H1 (cell line): ENCODE measurements around the gene TCAF1. TPM values are rescaled to one million over a fixed set of nuclear protein-coding genes. Genes with fewer than 3 reads are reported as not detected.

ENCODE experiments used
- CTCF ChIA-PET: fragments of 300-600 bp; sonication (Branson Sonifier 250); formaldehyde crosslinking; loops from one replicate; lab custom pipeline; 2021; ENCODE audit not compliant: partially characterized antibody; lab: Charles Lee
- POLR2A ChIA-PET: fragments of 300-600 bp; sonication (Branson Sonifier 250); formaldehyde crosslinking; loops from one replicate; lab custom pipeline; 2021; ENCODE audit warnings: inconsistent platforms; ENCODE audit not compliant: partially characterized antibody; lab: Charles Lee
- DNase-seq, 2 experiments: peaks; one replicate each; pipeline versions ENCODE4 v3.0.0 to v3.0.0-alpha.2; 2010 to 2022; ENCODE audit warnings: low spot score in 2 of 2, low read depth in 1 of 2, mixed read lengths in 1 of 2
- FAIRE-seq: peaks from 2 replicates; lab custom pipeline; 2011; peaks lifted over from hg19 to GRCh38; lab: Jason Lieb, UNC
- H2AFZ ChIP-seq: 2 replicates; pipeline ENCODE4 v1.8.1; 2012; ENCODE audit warnings: low read length, inconsistent platforms
- H2AK5ac ChIP-seq: 2 replicates; pipeline ENCODE4 v1.6.1; 2013; ENCODE audit warnings: low read depth, low read length
- H2BK120ac ChIP-seq: replicated peaks from 2 replicates; pipeline ENCODE3; 2013; ENCODE audit warnings: low read depth, low read length, inconsistent platforms
- H2BK12ac ChIP-seq: 2 replicates; pipeline ENCODE4 v1.6.1; 2013; ENCODE audit warnings: low read depth, low read length
- H2BK15ac ChIP-seq: 2 replicates; pipeline ENCODE4 v1.6.1; 2013; ENCODE audit warnings: low read length
- H2BK20ac ChIP-seq: 2 replicates; pipeline ENCODE4 v1.6.1; 2013; ENCODE audit warnings: low read length
- H2BK5ac ChIP-seq: 2 replicates; pipeline ENCODE4 v1.6.1; 2013; ENCODE audit warnings: low read depth, low read length
- H3K14ac ChIP-seq: 2 replicates; pipeline ENCODE4 v1.6.1; 2013; ENCODE audit warnings: inconsistent platforms; ENCODE audit not compliant: insufficient read length
- H3K18ac ChIP-seq: 2 replicates; pipeline ENCODE4 v1.6.1; 2013; ENCODE audit warnings: low read length; ENCODE audit errors: extremely low read depth
- H3K23ac ChIP-seq: 2 replicates; pipeline ENCODE4 v1.6.1; 2013; ENCODE audit warnings: inconsistent platforms; ENCODE audit not compliant: insufficient read length
- H3K23me2 ChIP-seq: 2 replicates; pipeline ENCODE4 v1.6.1; 2013; ENCODE audit warnings: low read depth, low read length
- H3K27ac ChIP-seq: 2 replicates; pipeline ENCODE4 v1.6.1; 2011; ENCODE audit warnings: low read depth, low read length, inconsistent platforms
- H3K27me3 ChIP-seq, 4 experiments: replicated peaks in 1 of 4; 1 replicate in 1 of 4; 2 replicates in 3 of 4; pipeline versions ENCODE4 v1.6.1 to v1.8.1; 2011 to 2013; ENCODE audit warnings: low read length in 3 of 4, mild to moderate bottlenecking in 3 of 4, inconsistent platforms in 2 of 4, mixed read lengths in 2 of 4, moderate library complexity in 1 of 4; ENCODE audit not compliant: control insufficient read depth in 3 of 4, insufficient read depth in 3 of 4; ENCODE audit errors: extremely low read depth in 1 of 4
- H3K36me3 ChIP-seq, 4 experiments: 2 replicates each; pipeline versions ENCODE4 v1.6.1 to v1.8.1; 2011 to 2013; ENCODE audit warnings: mild to moderate bottlenecking in 4 of 4, low read length in 3 of 4, moderate library complexity in 2 of 4, control low read depth in 1 of 4, inconsistent platforms in 1 of 4; ENCODE audit not compliant: insufficient read depth in 4 of 4, control insufficient read depth in 2 of 4
- H3K4ac ChIP-seq: replicated peaks from 2 replicates; pipeline ENCODE3; 2013; ENCODE audit warnings: low read length, low read depth, mixed read lengths, inconsistent platforms; ENCODE audit not compliant: insufficient read length
- H3K4me1 ChIP-seq, 4 experiments: replicated peaks in 1 of 4; 1 replicate in 1 of 4; 2 replicates in 3 of 4; pipeline versions ENCODE4 v1.6.1 to v1.8.1; 2011 to 2013; ENCODE audit warnings: low read length in 3 of 4, inconsistent platforms in 2 of 4, mixed read lengths in 1 of 4; ENCODE audit not compliant: insufficient read depth in 4 of 4, control insufficient read depth in 3 of 4
- H3K4me2 ChIP-seq, 2 experiments: 2 replicates each; pipeline versions ENCODE4 v1.6.1 to v1.8.1; 2011 to 2013; ENCODE audit warnings: low read depth in 2 of 2, low read length in 2 of 2, control low read depth in 1 of 2, inconsistent platforms in 1 of 2, mild to moderate bottlenecking in 1 of 2; ENCODE audit not compliant: insufficient read depth in 1 of 2
- H3K4me3 ChIP-seq, 4 experiments: fragments of 200-600, 300-600 bp in 1 of 4; sonication (generic), shearing (Covaris generic), sonication (Bioruptor Twin) in 1 of 4; 2 replicates each; pipeline versions ENCODE4 v1.5.1 to v1.8.1; 2011 to 2016; ENCODE audit warnings: low read length in 4 of 4, low read depth in 3 of 4, control low read depth in 2 of 4, inconsistent platforms in 2 of 4, mild to moderate bottlenecking in 2 of 4, mixed read lengths in 1 of 4, moderate library complexity in 1 of 4; ENCODE audit not compliant: insufficient read depth in 2 of 4; ENCODE audit errors: extremely low read depth in 1 of 4
- H3K56ac ChIP-seq: replicated peaks from 2 replicates; pipeline ENCODE3; 2013; ENCODE audit warnings: low read depth, mild to moderate bottlenecking, mixed read lengths, low read length, inconsistent platforms; ENCODE audit not compliant: insufficient read length
- H3K79me1 ChIP-seq: 2 replicates; pipeline ENCODE4 v1.6.1; 2013; ENCODE audit warnings: low read depth, low read length, control low read depth
- H3K79me2 ChIP-seq, 2 experiments: 2 replicates each; pipeline versions ENCODE4 v1.6.1 to v1.8.1; 2012 to 2013; ENCODE audit warnings: low read length in 2 of 2, mild to moderate bottlenecking in 2 of 2, inconsistent platforms in 1 of 2; ENCODE audit not compliant: insufficient read depth in 2 of 2, control insufficient read depth in 1 of 2
- H3K9ac ChIP-seq, 4 experiments: replicated peaks in 1 of 4; 1 replicate in 1 of 4; 2 replicates in 3 of 4; pipeline versions ENCODE4 v1.6.1 to v1.8.1; 2011 to 2013; ENCODE audit warnings: low read depth in 3 of 4, low read length in 3 of 4, control low read depth in 2 of 4, mild to moderate bottlenecking in 2 of 4, moderate library complexity in 2 of 4, inconsistent platforms in 1 of 4; ENCODE audit errors: extremely low read depth in 1 of 4
- H3K9me3 ChIP-seq, 2 experiments: 2 replicates each; pipeline versions ENCODE4 v1.6.1 to v1.8.1; 2012 to 2013; ENCODE audit warnings: mild to moderate bottlenecking in 2 of 2, moderate library complexity in 2 of 2, control low read depth in 1 of 2, inconsistent platforms in 1 of 2, low read depth in 1 of 2, low read length in 1 of 2, mixed read lengths in 1 of 2; ENCODE audit not compliant: insufficient read depth in 2 of 2
- H4K20me1 ChIP-seq, 2 experiments: replicated peaks in 1 of 2; 2 replicates each; pipeline versions ENCODE3 to v1.8.1; 2011 to 2013; ENCODE audit warnings: inconsistent platforms in 2 of 2, low read length in 2 of 2, mild to moderate bottlenecking in 1 of 2; ENCODE audit not compliant: insufficient read depth in 2 of 2, control insufficient read depth in 1 of 2
- H4K5ac ChIP-seq: 2 replicates; pipeline ENCODE4 v1.6.1; 2013; ENCODE audit warnings: low read length, low read depth, mixed read lengths, inconsistent platforms; ENCODE audit not compliant: insufficient read length
- H4K8ac ChIP-seq: 2 replicates; pipeline ENCODE4 v1.8.0; 2013; ENCODE audit warnings: mild to moderate bottlenecking, moderate library complexity, low read length, inconsistent platforms; ENCODE audit not compliant: insufficient read depth; ENCODE audit errors: extremely low read depth
- H4K91ac ChIP-seq: replicated peaks from 2 replicates; pipeline ENCODE3; 2013; ENCODE audit warnings: low read length, mixed read lengths, inconsistent platforms; ENCODE audit not compliant: insufficient read length
- CBX5 ChIP-seq: fragments of 300-800, 300-1000 bp; sonication (generic); IDR thresholded peaks from 2 replicates; pipeline ENCODE4 v1.7.1; 2016; ENCODE audit warnings: antibody characterized with exemption, low read length, low read depth
- CTBP2 ChIP-seq: IDR thresholded peaks from 2 replicates; pipeline ENCODE4 v1.7.0; 2011; ENCODE audit warnings: borderline replicate concordance, mild to moderate bottlenecking, moderate library complexity, mixed read lengths, low read length; ENCODE audit not compliant: insufficient read depth, insufficient read length
- RFX5 ChIP-seq: IDR thresholded peaks from 2 replicates; pipeline ENCODE4 v1.6.1; 2011; ENCODE audit warnings: low read depth, low read length, improper control_type of control experiment, borderline replicate concordance
- ZNF274 ChIP-seq: IDR thresholded peaks from 2 replicates; pipeline ENCODE4 v1.7.0; 2012; ENCODE audit warnings: low read length, borderline replicate concordance; ENCODE audit errors: extremely low read depth
- WGBS, 2 experiments: shearing (Covaris generic) in 1 of 2; methylation state at CpG; one replicate each; pipeline versions ENCODE4 v1.1.6 to v1.1.7; 2013 to 2015; ENCODE audit warnings: low lambda C conversion rate in 2 of 2, mixed read lengths in 2 of 2, inconsistent platforms in 1 of 2, low coverage in 1 of 2, missing lambda C conversion rate in 1 of 2; ENCODE audit not compliant: insufficient replicate concordance in 2 of 2, insufficient coverage in 1 of 2, insufficient read length in 1 of 2; ENCODE audit errors: extremely low coverage in 1 of 2, missing lambda C conversion rate in 1 of 2; 5-methylcytosine and 5-hydroxymethylcytosine counted together
- long read RNA-seq, 2 experiments: library from RNA in 1 of 2; library from capped mRNA in 1 of 2; stranded (forward); transcript quantifications; one replicate each; pipeline ENCODE4 v2.0.0, GENCODE V29; 2021; ENCODE audit warnings: inconsistent platforms in 1 of 2
- polyA minus RNA-seq, 3 experiments: library from RNA; depleted of rRNA, polyadenylated mRNA; stranded (reverse); fragments of >200 nt; gene quantifications; 1 replicate in 2 of 3; 2 replicates in 1 of 3; pipeline ENCODE4 v1.2.3, GENCODE V29; 2011
- polyA plus RNA-seq, 7 experiments: library from polyadenylated mRNA; depleted of rRNA in 3 of 7; stranded (reverse) in 5 of 7; unstranded in 2 of 7; fragments of >200 nt in 5 of 7; fragments of 200-250 nt in 2 of 7; gene quantifications; 1 replicate in 5 of 7; 2 replicates in 1 of 7; 4 replicates in 1 of 7; pipeline versions ENCODE4 v1.2.1 to v1.2.3, GENCODE V29; 2011 to 2013; ENCODE audit warnings: missing spikeins in 2 of 7, mixed read lengths in 2 of 7
- total RNA-seq: library from RNA; stranded (reverse); fragmentation: NEBNext Ultra II Directional; extraction: Animal tissue kit (Norgen Biotek cat#: 25700); gene quantifications from 2 replicates; pipeline ENCODE4 v1.2.1, GENCODE V29; 2021

Gene TCAF1, protein sequence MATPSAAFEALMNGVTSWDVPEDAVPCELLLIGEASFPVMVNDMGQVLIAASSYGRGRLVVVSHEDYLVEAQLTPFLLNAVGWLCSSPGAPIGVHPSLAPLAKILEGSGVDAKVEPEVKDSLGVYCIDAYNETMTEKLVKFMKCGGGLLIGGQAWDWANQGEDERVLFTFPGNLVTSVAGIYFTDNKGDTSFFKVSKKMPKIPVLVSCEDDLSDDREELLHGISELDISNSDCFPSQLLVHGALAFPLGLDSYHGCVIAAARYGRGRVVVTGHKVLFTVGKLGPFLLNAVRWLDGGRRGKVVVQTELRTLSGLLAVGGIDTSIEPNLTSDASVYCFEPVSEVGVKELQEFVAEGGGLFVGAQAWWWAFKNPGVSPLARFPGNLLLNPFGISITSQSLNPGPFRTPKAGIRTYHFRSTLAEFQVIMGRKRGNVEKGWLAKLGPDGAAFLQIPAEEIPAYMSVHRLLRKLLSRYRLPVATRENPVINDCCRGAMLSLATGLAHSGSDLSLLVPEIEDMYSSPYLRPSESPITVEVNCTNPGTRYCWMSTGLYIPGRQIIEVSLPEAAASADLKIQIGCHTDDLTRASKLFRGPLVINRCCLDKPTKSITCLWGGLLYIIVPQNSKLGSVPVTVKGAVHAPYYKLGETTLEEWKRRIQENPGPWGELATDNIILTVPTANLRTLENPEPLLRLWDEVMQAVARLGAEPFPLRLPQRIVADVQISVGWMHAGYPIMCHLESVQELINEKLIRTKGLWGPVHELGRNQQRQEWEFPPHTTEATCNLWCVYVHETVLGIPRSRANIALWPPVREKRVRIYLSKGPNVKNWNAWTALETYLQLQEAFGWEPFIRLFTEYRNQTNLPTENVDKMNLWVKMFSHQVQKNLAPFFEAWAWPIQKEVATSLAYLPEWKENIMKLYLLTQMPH
- total RNA-seq (28.0 and 30.7 TPM in 2 replicates), polyA plus RNA-seq (2011; rRNA removed) (9.6 and 20.4 TPM in 2 replicates), polyA minus RNA-seq (2011; rRNA and poly(A)+ RNA removed) (83.8 and 85.3 TPM in 2 replicates)
- 13.1 TPM for polyA plus RNA-seq (2011; cell fraction: cytosol; rRNA removed)
- polyA plus RNA-seq (2011; cell fraction: nucleus; rRNA removed), result 139 TPM
- 17.7 to 30.8 TPM (median 24.7 TPM) in 4 replicates for polyA plus RNA-seq (2012, experiment 1 of 2)
- 2.5 TPM for polyA plus RNA-seq (2012, experiment 2 of 2)
- 30.2 TPM for polyA plus RNA-seq (2013, experiment 1 of 2)
- polyA plus RNA-seq (2013, experiment 2 of 2), result 24.5 TPM
- polyA minus RNA-seq (2011; cell fraction: cytosol; rRNA and poly(A)+ RNA removed), result 22.4 TPM
- polyA minus RNA-seq (2011; cell fraction: nucleus; rRNA and poly(A)+ RNA removed), result 53.6 TPM
- long read RNA-seq, experiment 1, partial matches to known transcripts, result 6 of 21 reads
- long read RNA-seq, experiment 1, other reads (novel, unspliced or antisense), result 15 of 21 reads
- long read RNA-seq, experiment 2, partial matches to known transcripts, result 0 of 13 reads
- long read RNA-seq, experiment 2, other reads (novel, unspliced or antisense), result 13 of 13 reads

DNA sequence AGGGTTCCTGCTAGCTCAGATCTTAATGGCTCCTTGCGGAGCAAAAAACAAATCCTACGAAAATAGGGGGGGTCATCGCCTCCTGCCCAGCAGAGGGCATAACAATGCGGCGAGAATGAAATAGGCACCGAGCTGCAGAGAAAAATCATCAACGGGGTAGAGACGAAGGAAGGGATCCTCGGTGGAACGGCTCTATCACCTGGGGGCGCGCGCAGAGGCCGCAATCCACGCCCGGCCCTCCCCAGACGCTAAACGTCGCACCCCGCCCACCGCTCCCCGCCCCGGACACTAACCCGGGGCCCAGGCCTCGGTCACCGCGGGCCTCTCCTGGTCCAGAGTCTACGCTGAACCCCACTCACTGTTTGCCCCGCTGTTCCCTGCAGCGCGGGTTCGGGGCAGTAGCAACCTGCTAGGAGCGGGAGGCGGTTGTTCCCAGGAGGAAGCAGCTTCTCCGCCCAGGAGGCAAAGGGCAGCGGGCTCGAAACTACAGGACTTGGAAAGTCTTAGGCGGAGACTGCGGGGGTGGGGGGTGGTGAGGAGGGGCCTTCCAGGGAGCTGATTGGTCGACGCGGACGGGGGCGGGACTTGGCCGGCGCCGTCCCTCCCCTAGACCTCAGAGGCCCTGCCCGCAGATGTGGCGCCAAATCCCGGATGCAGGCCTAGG, at the start of gene TCAF1:
TCAF1 (minus strand) TSS at position 509 of the 664 bp plus-strand sequence. CDS start 25,568 bp downstream, outside the sequence.
- POLR2A ChIA-PET, result interaction anchor here (0.8 to 4.2 kb wide), 5 partner anchors 9 to 24 kb away, joined by 3 to 73 read pairs (median 5); no protein-coding TSS in a partner anchor
- TF ChIP-seq RFX5, result no peak
- TF ChIP-seq CBX5, result no peak
- no peak for TF ChIP-seq CTBP2
- TF ChIP-seq ZNF274, result no peak

More for the DNA sequence above, at the start of gene TCAF1:
- Histone ChIP-seq H2BK12ac (no peak within 1 kb of the TSS; the same call in 1 of the 2 replicates), H3K4me2 (peak within 1 kb of the TSS; percentile 80 to 85), H3K4me3 (peak within 1 kb of the TSS; percentile 77 to 89 (median 86)), H3K9ac (peak within 1 kb of the TSS; percentile 58 to 85 (median 82)), H4K91ac (no peak within 1 kb of the TSS), H3K9me3 (no peaks in the 10 kb centered on the region), H3K4me1 (peaks cover 11 to 37% (median 24%) of the 10 kb centered on the region in 4 experiments), H3K36me3 (0 out of 8 replicates have a peak, but pooled peaks cover 0 to 3% (median 0%) of the 10 kb centered on the region in 4 experiments), H4K5ac (peak within 1 kb of the TSS; percentile 97), H3K56ac (peak within 1 kb of the TSS; percentile 62), H3K79me2 (peaks cover 4 to 45% of the 10 kb centered on the region in 2 experiments), H2BK20ac (no peak within 1 kb of the TSS), H3K18ac (peak within 1 kb of the TSS; percentile 76; the same call in 1 of the 2 replicates), H4K20me1 (peaks cover 6 to 7% of the 10 kb centered on the region in 2 experiments), H3K79me1 (0 out of 2 replicates have a peak, but pooled peaks cover 3% of the 10 kb centered on the region), H3K14ac (no peak within 1 kb of the TSS), H2BK120ac (no peak within 1 kb of the TSS), H2AFZ (no peak within 1 kb of the TSS; the same call in 1 of the 2 replicates), H2AK5ac (no peak within 1 kb of the TSS; the same call in 1 of the 2 replicates), H4K8ac (peak within 1 kb of the TSS; percentile 95; the same call in 1 of the 2 replicates), H3K23me2 (peaks cover 2% of the 10 kb centered on the region; the same call in 1 of the 2 replicates), H3K4ac (no peak within 1 kb of the TSS), H2BK15ac (no peak within 1 kb of the TSS), H2BK5ac (peak within 1 kb of the TSS; percentile 92), H3K27me3 (no peaks in the 10 kb centered on the region), H3K27ac (peak within 1 kb of the TSS; percentile 82), H3K23ac (no peak within 1 kb of the TSS)
- 0% methylated on average over 33 of the region's 50 CpGs; no CpG with 5 or more reads in 1 of the 2 experiments for WGBS, 2 experiments
- CTCF ChIA-PET, result interaction anchor here (0.6 to 2.7 kb wide), 12 partner anchors 9 to 209 kb away, joined by 3 to 13 read pairs (median 4); no protein-coding TSS in a partner anchor
- no peak for FAIRE-seq
- peak; percentile 88 to 90 for DNase-seq
